IPS DF 4.7 (cell line): ENCODE results near the gene EBNA1BP2.
"Not testable (repeated sequence)": the region's sequence is repeated elsewhere in the genome, so short reads cannot be mapped to it uniquely, and the experiment has no call there.

Experiments
- DNase-seq: peaks from one replicate; pipeline ENCODE4 v3.0.0-alpha.2; 2013; ENCODE audit warnings: low spot score; ENCODE audit errors: extremely low read depth

Gene EBNA1BP2

DNA sequence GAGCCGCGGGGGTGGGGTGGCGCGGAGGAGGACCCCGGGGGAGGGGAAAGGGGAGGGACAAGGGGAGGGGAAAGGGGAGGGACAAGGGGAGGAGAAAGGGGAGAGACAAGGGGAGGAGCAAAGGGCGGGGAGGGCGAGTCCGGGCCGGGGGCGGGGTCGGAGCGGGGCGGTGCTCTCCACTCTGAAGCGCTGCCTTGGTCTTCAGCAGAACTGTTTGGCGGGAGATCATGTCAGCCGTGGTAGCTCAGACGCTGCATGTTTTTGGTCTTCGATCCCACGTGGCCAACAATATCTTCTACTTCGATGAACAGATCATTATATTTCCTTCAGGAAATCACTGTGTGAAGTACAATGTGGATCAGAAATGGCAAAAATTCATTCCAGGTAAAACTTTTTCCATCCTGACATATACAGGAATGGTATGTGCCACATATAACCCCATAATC is 460 bp upstream of the EBNA1BP2 start:
- no peak for DNase-seq

DNA sequence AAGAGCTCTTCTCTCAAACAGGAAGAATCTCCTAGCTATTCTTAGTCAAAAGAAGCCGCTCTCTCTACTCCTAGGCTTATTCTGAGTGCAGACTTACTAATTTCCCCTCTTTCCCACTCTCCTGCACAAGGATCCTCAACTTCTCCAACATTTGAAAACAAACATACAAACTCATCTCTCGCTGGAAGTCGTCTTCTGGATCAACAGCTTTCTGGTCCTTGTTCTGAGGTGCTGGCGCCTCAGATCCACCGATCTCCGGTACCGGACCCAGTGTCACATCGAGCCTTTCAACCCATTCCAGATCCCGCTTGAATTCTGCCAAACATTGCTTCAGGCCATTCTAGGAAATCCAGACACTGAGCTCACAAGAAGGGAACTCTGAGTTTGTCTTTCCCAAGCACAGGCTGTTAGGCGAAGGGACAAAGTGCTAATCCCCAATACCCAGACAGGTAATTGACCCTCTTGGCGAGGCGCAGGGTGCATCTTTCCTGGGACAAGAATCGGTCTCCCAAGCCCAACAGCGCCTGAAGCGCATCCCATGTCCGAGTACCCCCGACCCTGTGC is 696 bp downstream of the EBNA1BP2 start:
- no peak for DNase-seq

DNA sequence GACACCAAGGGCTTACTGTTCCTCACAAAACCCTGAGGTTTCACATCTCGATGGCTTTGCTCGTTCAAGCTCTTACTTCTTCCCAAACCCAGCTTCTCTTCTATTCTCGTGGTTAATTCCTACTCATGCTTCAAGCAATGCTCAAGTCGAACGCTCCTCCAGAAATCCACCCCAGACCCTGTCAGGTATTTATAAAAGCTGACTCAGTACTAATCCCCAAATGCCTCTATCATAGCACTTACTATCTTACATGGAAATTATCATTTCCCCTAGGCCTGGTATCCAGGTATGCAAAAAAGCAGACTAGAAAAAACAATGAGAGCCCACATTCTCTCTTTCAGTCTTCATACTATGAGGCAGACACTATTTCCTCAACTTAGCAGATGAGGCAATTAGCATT is 6.3 kb downstream of the EBNA1BP2 start:
- DNase-seq, result no peak

- DNase-seq, result no peak
These were observed 6.9 kb downstream of the EBNA1BP2 start for GRCh38 chr1:43165162-43165561.

GRCh38 chr1:43156026-43156425 is 16.1 kb downstream of the EBNA1BP2 start:
- DNase-seq, result no peak

- no peak for DNase-seq
These were observed 18.6 kb downstream of the EBNA1BP2 start for GRCh38 chr1:43153443-43153842.

DNA sequence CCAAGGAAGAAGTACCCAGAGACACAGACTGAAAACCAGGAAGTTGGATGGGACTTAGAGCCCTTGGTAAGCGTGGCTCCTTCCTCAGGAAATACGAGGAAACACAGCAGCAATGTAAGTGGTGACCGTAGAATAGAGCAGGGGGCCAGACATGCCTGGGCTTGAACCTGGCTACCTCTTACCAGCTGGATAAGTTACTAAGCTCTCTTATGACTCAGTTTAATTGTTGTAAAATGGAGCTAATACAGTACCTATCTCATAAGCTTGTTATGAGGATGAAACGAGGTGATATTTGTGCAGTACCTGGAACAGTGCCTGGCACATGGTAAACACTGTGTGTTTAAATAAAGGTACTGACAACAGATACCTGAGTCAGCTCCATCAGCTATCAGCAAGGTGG is 19.2 kb downstream of the EBNA1BP2 start:
- no peak for DNase-seq

- no peak for DNase-seq
These were observed 22.2 kb downstream of the EBNA1BP2 start for GRCh38 chr1:43149889-43150288.

DNA sequence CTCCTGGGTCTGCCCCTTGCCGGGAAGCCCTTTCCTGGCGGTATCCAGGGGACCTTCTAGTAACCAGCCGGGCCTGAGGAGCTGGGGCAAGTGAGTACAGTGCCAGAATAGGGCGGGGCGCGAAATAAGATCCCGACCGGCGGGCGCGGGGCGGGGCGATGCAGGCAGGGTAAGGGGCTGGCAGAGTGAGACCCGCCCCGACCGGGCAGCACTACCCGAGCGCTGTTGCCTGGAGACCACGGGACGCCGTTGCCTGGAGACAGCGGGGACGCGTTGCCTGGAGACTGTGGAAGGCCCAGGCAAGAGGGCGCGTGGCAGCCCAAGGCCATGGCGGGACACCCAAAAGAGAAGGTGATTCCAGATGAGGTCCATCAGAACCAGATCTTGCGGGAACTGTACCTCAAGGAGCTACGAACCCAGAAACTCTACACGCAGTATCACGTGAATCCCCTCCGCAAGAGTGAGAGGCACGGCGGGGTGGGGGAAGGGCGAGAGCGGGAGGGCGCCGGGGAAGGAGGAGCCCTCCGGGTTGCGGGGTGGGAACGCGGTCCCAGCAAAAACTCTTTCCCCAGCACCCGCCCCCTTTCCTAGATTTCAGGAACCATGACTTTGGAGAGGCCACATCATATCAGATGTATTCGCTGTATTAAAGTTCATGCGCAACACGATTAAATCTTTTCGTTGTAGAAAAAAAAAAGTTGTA is 24.3 kb downstream of the EBNA1BP2 start:
- DNase-seq, result peak; percentile 85

DNA sequence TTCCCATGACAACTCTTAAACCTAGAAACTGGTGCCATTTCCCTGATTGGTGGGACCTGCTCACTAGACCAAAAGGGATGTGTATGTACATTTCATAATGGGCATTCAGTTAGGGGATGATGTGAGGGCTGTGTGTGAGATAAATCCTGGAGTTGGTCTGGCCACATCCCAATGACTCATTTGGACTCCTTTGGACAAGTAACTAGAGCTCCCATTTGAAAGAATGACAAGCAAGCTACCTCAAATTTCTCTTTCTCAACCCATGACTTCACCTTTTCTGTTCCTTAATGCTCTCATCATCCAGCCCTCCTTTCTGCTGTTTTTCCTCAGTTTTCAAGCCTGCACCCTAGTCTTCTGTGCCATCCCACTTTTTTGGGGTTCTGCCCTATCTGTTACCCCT is 27.9 kb downstream of the EBNA1BP2 start:
- DNase-seq, result no peak

GRCh38 chr1:43143441-43143888 is 28.6 kb downstream of the EBNA1BP2 start:
- no peak for DNase-seq

- DNase-seq, result no peak
These were observed 31.5 kb downstream of the EBNA1BP2 start for GRCh38 chr1:43140583-43140982.

- no peak for DNase-seq
These were observed 32.1 kb downstream of the EBNA1BP2 start for GRCh38 chr1:43140010-43140409.

- DNase-seq, result not testable (repeated sequence)
These were observed 32.8 kb downstream of the EBNA1BP2 start for GRCh38 chr1:43139295-43139694.

DNA sequence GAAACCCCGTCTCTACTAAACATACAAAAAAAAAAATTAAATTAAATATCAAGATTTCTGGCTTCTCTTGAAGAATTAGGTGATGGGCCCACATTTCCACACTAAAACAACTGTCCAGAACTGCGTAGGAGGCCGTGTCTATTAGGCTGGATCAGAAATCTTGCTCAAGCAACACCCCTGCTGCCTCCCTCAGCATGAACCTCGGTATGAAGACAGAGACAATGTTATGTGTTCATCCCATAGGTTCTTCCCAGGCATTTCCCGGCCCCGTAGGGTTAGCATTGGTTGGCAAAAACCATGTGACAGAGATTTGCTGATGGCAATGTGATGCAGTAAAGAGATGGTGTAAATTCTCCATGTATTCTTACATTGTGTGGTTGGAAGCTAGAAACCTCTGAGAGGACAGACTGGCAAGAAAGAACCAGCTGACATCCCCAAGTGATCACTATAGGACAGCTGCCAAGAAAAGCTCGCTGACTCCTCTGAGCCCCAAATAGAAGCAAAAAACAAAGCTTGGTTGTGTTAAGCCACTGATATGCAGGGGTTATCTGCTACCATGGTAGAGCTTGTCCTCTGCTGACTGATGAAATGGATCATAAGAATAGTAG is 34.5 kb downstream of the EBNA1BP2 start:
- no peak for DNase-seq

DNA sequence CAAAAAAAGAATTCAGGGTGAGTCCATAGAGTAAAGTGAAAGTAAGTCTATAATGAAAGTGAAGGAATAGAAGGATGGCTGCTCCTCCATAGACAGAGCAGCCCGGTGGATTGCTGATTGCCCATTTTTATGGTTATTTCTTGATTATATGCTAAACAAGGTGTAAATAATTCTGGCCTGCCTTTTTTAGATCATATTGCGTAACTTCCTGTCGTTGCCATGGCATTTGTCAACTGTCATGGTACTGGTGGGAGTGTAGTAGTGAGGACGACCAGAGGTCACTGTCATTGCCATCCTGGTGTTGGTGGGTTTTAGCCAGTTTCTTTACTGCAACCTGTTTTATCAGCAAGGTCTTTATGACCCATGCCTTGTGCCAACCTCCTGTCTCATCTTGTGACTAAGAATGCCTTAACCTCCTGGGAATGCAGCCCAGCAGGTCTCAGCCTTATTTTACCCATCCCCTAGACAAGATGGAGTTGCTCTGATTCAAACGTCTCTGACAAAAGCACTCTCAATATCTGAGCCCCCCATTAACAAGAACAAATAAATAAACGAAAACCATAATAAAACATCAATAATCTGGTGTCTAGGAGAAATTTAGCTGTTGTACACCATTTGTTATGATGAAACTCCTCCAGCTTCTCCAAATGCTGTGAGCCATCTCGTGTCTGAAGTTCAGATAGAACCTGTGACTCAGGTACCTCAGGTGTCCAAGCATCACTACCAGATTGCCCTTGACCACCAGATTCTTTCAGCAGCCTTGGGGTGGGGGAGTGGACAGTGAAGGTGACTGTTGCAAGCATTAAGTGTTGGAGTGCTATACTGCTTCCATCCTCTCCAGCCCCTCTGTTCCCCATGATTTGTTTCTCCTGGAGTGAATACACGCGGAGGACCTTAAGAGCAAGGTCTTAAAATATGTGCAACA is 36.0 kb downstream of the EBNA1BP2 start:
- DNase-seq, result no peak

DNA sequence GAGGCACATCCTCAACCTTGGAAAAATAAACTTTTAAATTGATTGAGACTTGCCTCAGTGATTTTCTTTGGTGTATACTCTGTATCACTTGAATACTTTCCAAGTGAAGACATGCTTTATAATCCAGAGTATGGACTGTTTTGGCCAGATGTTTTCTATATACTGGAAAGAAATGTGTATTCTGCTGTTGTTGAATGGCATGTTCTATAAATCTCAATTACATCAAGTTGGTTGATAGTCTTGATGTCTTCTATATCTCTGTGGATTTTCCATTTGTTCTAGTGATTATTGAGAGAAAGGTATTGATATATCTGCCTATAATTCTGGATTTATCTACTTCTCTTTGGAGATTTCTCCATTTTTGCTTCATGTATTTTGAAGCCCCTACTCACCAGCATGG is 37.5 kb downstream of the EBNA1BP2 start:
- no peak for DNase-seq

DNA sequence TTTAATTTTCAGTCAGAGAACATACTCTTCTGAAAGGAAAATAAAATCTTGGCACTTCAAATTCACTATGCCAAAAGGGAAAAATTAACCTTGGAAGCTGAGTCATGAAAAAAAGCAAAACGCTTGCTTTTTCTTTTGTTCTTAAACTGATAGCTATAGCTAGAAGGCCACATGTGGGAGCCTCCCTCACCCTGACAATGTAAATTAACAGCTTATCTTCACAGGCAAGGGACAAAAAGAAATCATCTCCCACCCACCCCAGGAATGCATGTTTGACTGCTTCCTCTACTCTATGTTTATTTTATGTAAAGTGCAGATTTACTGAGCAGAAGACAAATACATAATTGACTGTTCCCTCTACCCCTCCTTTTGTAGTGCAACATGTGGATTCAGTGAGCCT is 38.0 kb downstream of the EBNA1BP2 start:
- no peak for DNase-seq

DNA sequence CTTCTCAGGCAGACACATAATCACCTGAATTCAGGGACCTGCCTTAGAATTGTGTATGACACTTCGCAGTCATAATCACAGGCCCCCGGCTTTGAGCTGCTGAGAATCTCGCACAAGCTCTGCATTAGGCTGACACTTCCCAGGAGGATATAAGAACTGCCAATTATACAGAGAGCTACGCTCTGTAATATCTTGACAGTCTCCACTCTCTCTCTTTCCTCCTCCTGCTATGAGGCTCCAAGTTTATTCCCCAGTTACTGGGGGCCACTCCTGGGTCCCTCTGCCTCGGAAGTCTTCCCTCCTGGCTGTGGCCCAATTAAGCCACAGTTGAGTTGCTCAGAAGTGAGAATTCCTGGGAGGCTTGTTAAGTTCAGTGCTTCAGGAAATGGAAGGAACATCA is 42.7 kb downstream of the EBNA1BP2 start:
- no peak for DNase-seq

DNA sequence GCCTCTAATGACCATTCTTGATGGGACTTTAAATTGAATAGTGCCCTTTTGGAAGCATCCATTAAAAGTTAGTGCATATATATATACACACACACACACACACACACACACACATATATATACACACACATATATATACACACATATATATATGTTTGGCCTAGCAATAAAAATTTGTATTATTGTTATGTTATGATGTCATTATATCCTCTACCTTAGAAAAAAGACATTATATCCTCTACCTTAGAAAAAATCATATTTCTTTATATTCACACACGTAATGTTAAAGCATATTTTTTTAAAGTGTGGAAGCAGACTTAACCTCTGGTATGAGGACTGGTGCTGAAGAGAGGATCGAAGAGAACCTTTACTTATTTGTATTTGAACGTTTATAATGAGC is 43.3 kb downstream of the EBNA1BP2 start:
- no peak for DNase-seq

GRCh38 chr1:43123031-43123430 is 49.1 kb downstream of the EBNA1BP2 start:
- no peak for DNase-seq
